ENCODE results near the gene SLC44A4.
"Not testable (repeated sequence)": the region's sequence is repeated elsewhere in the genome, so short reads cannot be mapped to it uniquely, and the experiment has no call there.

The SLC44A4 gene

GRCh38 chr6:31817133-31817928 lies 61.5 kb downstream of the SLC44A4 start:
- Histone ChIP-seq H3K4me3 (ENCODE audit: low read length) (peak overlapping the region; percentile 51), H3F3A (ENCODE audit: control insufficient read depth, insufficient read depth) (peaks cover 15% of the 10 kb centered on the region), H3K4me2 (ENCODE audit: low read length) (peak overlapping the region; percentile 46), H3K4me1 (ENCODE audit: control insufficient read depth, low read length) (peaks cover 43% of the 10 kb centered on the region)
- not testable (repeated sequence) for H3K9me2 ChIP-seq (replicated peaks; ENCODE audit: control insufficient read depth, low read length); H3K27me3 ChIP-seq (ENCODE audit: control insufficient read depth, low read length); H3K79me2 ChIP-seq (ENCODE audit: control insufficient read depth, low read length); H3K36me3 ChIP-seq (ENCODE audit: control insufficient read depth, low read length); H3K9me3 ChIP-seq (ENCODE audit: control insufficient read depth, insufficient read depth, low read length); H4K20me1 ChIP-seq (ENCODE audit: control insufficient read depth, insufficient read depth, low read depth, low read length); H3K27ac ChIP-seq (ENCODE audit: low read depth, low read length)
- TF ChIP-seq CTCF (IDR thresholded peaks at IDR 0.05; ENCODE audit: low read depth, low read length, poor library complexity, severe bottlenecking): peak; percentile 21

- Histone ChIP-seq H3F3A (ENCODE audit: control insufficient read depth, insufficient read depth) (peaks cover 11% of the 10 kb centered on the region; the same call in 1 of the 2 replicates), H3K9me2 (replicated peaks; ENCODE audit: control insufficient read depth, low read length) (no peaks in the 10 kb centered on the region), H3K4me3 (ENCODE audit: low read length) (peak within 1 kb of the TSS; percentile 68), H3K4me2 (ENCODE audit: low read length) (peak within 1 kb of the TSS; percentile 71), H3K9me3 (ENCODE audit: control insufficient read depth, insufficient read depth, low read length) (no peaks in the 10 kb centered on the region), H3K4me1 (ENCODE audit: control insufficient read depth, low read length) (peaks cover 30% of the 10 kb centered on the region), H3K27me3 (ENCODE audit: control insufficient read depth, low read length) (peaks cover 4% of the 10 kb centered on the region; the same call in 1 of the 2 replicates), H3K27ac (ENCODE audit: low read depth, low read length) (no peak within 1 kb of the TSS), H4K20me1 (ENCODE audit: control insufficient read depth, insufficient read depth, low read depth, low read length) (no peaks in the 10 kb centered on the region), H3K79me2 (ENCODE audit: control insufficient read depth, low read length) (no peaks in the 10 kb centered on the region), H3K36me3 (ENCODE audit: control insufficient read depth, low read length) (no peaks in the 10 kb centered on the region)
- TF ChIP-seq CTCF (IDR thresholded peaks at IDR 0.05; ENCODE audit: low read depth, low read length, poor library complexity, severe bottlenecking) (no peak), EZH2phosphoT487 (IDR thresholded peaks at IDR 0.05; ENCODE audit: borderline replicate concordance, low read length) (no peak)
Measured at GRCh38 chr6:31815025-31815838, 63.6 kb downstream of the SLC44A4 start, which contains the start of the genes HSPA1A and HSPA1L. TSS of gene HSPA1A (plus strand) at chr6:31815543. CDS start at chr6:31815757, 214 bp downstream. TSS of gene HSPA1L (minus strand) at chr6:31815283. CDS start at chr6:31811972, 3,311 bp downstream.

- Histone ChIP-seq H3K9me3 (ENCODE audit: control insufficient read depth, insufficient read depth, low read length) (no peaks in the 10 kb centered on the region), H3K4me3 (ENCODE audit: low read length) (peak overlapping the region; percentile 68), H3F3A (ENCODE audit: control insufficient read depth, insufficient read depth) (peaks cover 9% of the 10 kb centered on the region; the same call in 1 of the 2 replicates), H4K20me1 (ENCODE audit: control insufficient read depth, insufficient read depth, low read depth, low read length) (no peaks in the 10 kb centered on the region), H3K4me1 (ENCODE audit: control insufficient read depth, low read length) (peaks cover 30% of the 10 kb centered on the region), H3K36me3 (ENCODE audit: control insufficient read depth, low read length) (no peaks in the 10 kb centered on the region), H3K4me2 (ENCODE audit: low read length) (peak overlapping the region; percentile 71), H3K27ac (ENCODE audit: low read depth, low read length) (no peak overlapping the region), H3K79me2 (ENCODE audit: control insufficient read depth, low read length) (no peaks in the 10 kb centered on the region), H3K27me3 (ENCODE audit: control insufficient read depth, low read length) (peaks cover 4% of the 10 kb centered on the region; the same call in 1 of the 2 replicates), H3K9me2 (replicated peaks; ENCODE audit: control insufficient read depth, low read length) (no peaks in the 10 kb centered on the region)
- TF ChIP-seq EZH2phosphoT487 (IDR thresholded peaks at IDR 0.05; ENCODE audit: borderline replicate concordance, low read length) (no peak), CTCF (IDR thresholded peaks at IDR 0.05; ENCODE audit: low read depth, low read length, poor library complexity, severe bottlenecking) (no peak)
Measured at GRCh38 chr6:31814677-31815024, 64.1 kb downstream of the SLC44A4 start.
